HG02852 (cell line): ENCODE measurements around the gene DNAJA3.
A peak's percentile ranks its signal among the peaks of the same experiment; 100 is the strongest.

Experiments used
- ATAC-seq: cut with Tn5 transposase; IDR thresholded peaks from one replicate; pipeline ENCODE4 v1.9.1; 2021; ENCODE audit warnings: mild to moderate bottlenecking, moderate library complexity; ENCODE audit not compliant: unreplicated experiment

The DNAJA3 gene

GRCh38 chr16:4404967-4405696 is 20.5 kb upstream of the DNAJA3 start:
- ATAC-seq = no peak

GRCh38 chr16:4407543-4408322 is 17.9 kb upstream of the DNAJA3 start:
- no peak for ATAC-seq

GRCh38 chr16:4408323-4408690 is 17.4 kb upstream of the DNAJA3 start:
- ATAC-seq = no peak

DNA sequence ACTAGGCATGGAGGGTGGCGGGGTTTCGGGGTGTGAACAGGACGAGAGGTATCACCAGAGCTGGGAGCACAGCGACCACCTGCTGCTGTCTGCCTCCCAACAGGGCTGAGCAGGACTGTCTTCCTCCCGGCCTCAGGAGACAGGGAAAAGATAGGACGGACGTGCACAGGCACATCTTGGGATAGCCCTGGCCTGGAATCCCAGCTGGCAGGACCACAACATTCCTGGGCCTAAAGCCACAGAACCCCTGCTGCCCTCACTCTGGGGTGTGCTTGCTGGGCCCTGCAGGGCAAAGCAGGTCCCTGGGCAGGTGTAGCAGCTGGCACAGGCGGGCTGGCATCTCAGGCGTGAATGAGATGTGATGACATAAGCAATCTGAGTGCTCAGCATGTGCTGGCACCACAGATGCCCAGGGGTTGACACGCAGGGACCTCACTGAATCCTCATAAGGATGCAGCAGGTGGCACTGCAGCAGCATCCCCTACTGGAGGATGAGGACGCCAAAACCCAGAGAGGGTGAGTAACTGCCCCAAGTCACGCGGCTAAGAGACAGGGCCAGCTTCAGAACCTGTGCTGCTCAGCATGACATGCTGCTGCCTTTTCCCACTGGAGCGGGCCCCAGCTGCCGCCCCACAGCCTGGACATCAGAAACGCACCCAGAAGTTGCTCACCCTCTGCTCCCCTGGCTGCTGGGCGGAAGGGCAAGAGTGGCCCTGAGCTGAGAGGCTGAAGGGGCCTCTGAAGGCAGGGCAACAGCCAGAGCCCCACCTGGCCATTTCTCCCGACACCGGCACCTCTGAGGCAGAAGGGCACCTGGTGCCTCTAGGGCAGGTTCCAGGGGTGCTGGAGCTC is 16.4 kb upstream of the DNAJA3 start:
- ATAC-seq = no peak

DNA sequence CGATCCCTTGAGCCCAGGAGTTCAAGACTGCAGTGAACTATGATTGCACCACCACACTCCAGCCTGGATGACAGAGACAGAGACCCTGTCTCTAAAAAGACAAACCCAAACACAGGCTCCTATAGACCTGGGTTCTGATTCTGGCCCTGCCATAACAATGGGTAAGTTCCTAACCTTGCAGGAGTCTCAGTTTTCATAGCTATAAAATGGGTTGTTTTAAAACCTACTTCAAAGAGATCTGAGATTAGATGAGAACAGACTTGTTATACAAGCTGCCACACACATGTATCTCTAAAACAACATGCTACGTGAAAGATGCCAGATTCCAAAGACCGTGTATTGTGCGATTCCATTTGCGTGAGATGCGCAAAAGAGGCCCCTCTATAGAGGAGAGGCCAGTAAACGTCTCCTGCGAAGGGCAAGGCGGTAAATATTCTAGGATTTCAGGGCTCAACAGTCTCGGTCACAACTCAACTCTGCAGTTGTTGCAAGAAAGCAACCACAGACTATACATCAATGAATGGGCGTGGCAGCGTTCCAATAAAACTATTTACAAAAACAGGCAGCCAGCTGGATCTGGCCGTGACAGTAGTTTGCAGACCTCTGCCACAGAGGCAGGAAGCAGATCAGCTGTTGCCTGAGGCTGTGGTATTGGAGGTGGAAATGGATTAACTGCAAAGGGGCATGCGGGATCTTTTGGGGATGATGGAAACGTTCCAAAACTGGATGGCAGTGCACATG is 15.2 kb upstream of the DNAJA3 start:
- ATAC-seq = no peak

DNA sequence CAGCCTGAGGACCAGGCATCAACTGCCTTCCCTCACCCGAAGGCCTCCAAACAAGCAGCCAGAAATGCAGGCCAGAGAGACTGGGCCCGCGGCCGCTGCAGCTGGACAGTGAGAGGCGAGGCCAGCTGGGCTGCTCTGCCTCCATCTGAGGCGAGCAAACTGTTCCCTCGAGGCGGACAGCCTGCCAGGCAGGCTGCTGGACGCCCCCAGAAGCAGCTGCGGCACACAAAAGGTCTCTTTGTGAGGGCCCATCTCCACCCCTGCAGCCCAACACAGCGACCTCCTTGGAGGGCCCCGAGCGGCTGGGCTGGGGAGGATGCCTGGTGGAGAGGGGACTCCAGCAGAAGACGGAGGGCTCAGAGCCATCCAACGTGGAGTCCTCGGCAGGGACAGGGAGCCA is 14.0 kb upstream of the DNAJA3 start:
- ATAC-seq = no peak

DNA sequence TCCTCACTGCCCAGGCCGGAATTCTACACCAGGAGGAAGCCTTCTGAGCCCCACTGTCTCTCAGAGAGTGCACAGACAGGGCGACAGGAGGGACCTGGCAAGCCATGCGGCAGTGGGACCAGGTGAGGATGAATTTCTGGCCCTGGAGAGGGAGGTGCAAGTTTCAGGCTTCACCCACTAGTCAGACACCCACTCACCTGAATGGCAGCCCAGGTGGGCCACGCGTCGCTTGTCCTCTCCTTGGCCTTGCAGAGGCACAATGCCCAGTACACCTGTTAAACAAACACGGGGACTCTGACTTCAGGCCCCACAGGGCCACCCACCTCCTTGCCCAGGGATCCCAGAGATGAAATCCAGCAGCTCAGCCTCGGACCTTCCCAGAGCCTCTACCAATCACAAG is 13.5 kb upstream of the DNAJA3 start:
- no peak for ATAC-seq

GRCh38 chr16:4412854-4413253 is 12.8 kb upstream of the DNAJA3 start:
- ATAC-seq = no peak

DNA sequence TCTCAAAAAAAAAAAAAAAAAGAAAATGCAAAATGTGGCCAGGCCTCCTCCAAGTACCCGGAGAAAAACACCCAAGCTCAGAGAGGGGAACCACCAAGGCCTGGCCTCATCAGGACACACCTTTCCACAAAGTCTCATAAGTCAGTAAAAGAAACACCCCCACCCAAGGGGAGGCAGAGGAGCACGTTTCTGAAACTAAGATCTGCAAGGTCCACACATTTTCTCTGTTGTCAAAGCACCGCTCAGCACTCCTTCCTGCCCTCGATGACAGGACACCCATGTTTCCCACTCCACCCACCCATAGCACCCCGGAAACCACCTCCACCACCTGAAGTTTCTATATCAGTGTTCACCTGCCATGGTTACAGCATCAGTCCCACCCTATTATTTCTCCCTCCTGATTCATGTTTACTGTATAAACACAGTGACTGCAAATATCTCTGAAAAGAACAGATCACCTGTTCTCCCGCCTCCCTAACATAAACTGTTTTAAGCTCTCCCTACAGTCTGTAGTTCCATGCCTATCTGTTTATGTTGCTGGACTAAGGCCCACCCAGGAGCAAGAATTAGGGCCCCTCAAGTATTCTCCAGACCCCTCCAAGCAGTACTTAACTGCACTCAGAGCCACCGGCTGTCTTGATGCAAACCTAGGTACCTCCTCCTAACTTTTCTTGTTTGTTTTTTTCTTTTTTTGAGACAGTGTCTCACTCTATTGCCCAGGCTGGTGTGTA is 11.3 kb upstream of the DNAJA3 start:
- ATAC-seq = peak; percentile 55

- no peak for ATAC-seq
These were observed 10.0 kb upstream of the DNAJA3 start for GRCh38 chr16:4415538-4416199.

- ATAC-seq = peak; percentile 64
These were observed 9.3 kb upstream of the DNAJA3 start, which contains the start of gene CORO7 for GRCh38 chr16:4416200-4417032. Gene CORO7 (minus strand): TSS chr16:4416596. CDS start chr16:4416518, 78 bp downstream.

- ATAC-seq = no peak
These were observed 6.2 kb upstream of the DNAJA3 start for GRCh38 chr16:4419402-4419959.

DNA sequence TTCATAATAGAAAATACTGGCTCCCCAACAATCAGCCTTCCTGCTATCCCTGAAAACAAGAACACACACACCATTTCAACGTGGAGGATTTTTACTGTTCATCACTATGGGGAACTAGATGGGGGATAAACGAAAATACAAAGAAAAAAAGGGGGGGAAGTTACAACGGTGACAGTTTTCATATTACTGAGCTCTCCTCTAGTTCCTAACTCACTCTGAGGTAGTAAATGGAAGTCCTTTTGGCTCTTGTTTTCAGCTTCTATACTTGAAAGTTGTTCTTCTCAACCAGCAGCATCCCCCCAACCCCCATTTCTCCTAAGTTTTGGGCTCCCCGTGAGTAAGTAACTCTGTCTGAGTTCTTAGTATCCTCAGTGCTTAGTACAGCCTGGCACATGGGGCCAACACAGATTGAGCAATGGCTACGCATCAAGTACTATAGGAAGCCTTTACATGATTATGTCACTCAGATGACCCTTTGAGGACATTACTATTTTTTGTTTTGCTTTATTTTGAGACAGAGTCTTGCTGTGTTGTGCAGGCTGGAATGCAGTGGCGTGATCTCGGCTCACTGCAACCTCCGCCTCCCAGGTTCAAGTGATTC is 5.1 kb upstream of the DNAJA3 start:
- ATAC-seq = no peak

DNA sequence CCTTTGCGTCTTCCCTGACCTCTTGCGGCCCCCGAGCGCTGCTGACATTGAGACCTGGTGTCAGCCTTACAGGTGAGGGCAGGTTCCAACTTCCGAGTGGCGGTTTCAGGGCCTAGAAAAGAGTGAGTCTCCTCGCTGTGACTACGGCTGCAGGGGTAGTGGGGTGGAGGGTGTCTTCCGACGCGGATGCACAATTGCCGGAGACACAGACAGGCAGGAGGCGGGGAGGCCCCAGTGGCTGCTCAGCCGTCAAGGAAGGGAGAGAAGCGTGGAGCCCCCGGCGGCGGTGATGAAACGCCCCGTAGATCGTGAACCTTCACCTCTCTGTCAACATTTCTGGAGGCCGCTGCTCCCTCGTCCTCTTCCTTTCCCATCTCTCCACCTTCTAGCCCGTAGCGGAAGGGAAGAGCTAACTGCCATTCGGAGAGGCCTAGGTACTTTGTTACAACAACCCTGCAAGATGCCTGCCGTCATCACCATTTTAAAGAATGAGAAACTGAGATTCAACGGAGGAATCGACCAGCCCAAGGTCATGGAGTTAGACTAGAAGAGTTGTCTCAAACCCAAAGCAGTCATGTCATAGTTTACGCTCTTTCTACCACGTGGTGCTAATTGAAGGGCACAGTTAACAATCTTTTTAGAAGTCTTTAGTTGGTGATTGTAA is 485 bp downstream of the DNAJA3 start:
- ATAC-seq = peak; percentile 24

DNA sequence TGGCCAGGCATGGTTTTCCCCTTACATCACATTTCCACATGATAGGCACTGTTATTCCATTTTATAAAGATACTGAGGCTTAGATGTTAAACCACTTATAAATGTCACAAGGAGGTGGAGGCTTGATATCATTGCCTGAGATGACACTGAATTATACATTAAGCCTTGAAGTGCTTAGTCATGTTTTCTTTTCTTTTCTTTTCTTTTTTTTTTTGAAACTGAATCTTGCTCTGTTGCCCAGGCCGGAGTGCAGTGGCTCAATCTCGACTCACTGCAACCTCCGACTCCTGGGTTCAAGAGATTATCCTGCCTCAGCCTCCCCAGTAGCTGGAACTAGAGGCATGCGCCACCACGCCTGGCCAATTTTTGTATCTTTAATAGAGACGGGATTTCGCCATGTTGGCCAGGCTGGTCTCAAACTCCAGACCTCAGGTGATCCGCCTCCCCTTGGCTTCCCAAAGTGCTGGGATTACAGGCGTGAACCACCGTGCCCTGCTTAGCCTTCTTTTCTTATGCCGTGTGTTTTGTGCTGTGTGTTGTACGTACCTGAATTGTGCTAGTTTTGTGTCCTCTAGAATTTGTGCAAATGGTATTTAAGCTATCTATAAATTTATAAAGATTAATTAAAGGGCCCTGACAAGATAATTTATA is 1.2 kb downstream of the DNAJA3 start:
- no peak for ATAC-seq

- ATAC-seq = no peak
These were observed 2.8 kb downstream of the DNAJA3 start for GRCh38 chr16:4428500-4428899.

- no peak for ATAC-seq
These were observed 5.4 kb downstream of the DNAJA3 start for GRCh38 chr16:4431023-4431422.
